Gastroesophageal sphincter (tissue), 3 donors: Measurements from ENCODE around the gene GRIK2.

ENCODE experiments used
- POLR2A ChIP-seq, 2 donors: fragments of 450-650 bp; IDR thresholded peaks; one replicate each; pipeline ENCODE4 v1.6.1; 2017; ENCODE audit warnings: antibody characterized with exemption in 2 of 2, mild to moderate bottlenecking in 2 of 2, moderate library complexity in 1 of 2
- POLR2AphosphoS5 ChIP-seq: sonication (generic); formaldehyde crosslinking; IDR thresholded peaks from one replicate; pipeline ENCODE4 v1.6.1; 2017; ENCODE audit warnings: antibody characterized with exemption
- TF ChIP-seq, protein P1 (sequence below), 4 experiments: fragments of 200-600 bp in 2 of 4; fragments of 450-650 bp in 2 of 4; sonication (generic) in 1 of 4; IDR thresholded peaks; one replicate each; pipeline ENCODE4 v1.5.1; 2017 to 2019; ENCODE audit warnings: antibody characterized with exemption in 4 of 4, mild to moderate bottlenecking in 2 of 4, moderate library complexity in 2 of 4

DNA sequence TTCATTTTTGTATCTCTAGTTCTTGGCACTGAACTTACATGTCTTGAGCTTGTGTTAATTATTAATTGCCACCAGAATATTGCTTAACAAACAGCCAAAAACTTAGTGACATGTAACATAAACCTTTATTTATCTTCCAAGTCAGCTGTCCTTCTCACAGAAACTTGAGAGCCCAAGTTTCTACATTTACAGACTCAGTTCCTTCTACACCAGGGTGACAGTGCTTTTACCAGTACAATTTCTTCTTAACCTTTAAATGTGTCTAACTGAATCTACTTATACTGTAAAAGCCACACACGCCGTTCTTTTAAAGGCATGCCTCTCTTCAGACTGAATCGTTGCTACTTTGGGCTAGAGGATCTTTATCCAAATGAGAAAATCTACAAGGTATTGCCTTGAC is 539.2 kb downstream of the GRIK2 start:
- TF ChIP-seq POLR2AphosphoS5 = no peak
- no peak for TF ChIP-seq POLR2A (IDR thresholded peaks at IDR 0.05)
- TF ChIP-seq, protein P1, sequence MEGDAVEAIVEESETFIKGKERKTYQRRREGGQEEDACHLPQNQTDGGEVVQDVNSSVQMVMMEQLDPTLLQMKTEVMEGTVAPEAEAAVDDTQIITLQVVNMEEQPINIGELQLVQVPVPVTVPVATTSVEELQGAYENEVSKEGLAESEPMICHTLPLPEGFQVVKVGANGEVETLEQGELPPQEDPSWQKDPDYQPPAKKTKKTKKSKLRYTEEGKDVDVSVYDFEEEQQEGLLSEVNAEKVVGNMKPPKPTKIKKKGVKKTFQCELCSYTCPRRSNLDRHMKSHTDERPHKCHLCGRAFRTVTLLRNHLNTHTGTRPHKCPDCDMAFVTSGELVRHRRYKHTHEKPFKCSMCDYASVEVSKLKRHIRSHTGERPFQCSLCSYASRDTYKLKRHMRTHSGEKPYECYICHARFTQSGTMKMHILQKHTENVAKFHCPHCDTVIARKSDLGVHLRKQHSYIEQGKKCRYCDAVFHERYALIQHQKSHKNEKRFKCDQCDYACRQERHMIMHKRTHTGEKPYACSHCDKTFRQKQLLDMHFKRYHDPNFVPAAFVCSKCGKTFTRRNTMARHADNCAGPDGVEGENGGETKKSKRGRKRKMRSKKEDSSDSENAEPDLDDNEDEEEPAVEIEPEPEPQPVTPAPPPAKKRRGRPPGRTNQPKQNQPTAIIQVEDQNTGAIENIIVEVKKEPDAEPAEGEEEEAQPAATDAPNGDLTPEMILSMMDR (IDR thresholded peaks at IDR 0.05) = no peak
